ENCODE results near the gene TOP2B. TPM values are rescaled to one million over a fixed set of nuclear protein-coding genes. Genes with fewer than 3 reads are reported as not detected.

TOP2B gene
- total RNA-seq, 4 donors from 2014 or later: 56.1 to 274 (median 120) TPM

DNA sequence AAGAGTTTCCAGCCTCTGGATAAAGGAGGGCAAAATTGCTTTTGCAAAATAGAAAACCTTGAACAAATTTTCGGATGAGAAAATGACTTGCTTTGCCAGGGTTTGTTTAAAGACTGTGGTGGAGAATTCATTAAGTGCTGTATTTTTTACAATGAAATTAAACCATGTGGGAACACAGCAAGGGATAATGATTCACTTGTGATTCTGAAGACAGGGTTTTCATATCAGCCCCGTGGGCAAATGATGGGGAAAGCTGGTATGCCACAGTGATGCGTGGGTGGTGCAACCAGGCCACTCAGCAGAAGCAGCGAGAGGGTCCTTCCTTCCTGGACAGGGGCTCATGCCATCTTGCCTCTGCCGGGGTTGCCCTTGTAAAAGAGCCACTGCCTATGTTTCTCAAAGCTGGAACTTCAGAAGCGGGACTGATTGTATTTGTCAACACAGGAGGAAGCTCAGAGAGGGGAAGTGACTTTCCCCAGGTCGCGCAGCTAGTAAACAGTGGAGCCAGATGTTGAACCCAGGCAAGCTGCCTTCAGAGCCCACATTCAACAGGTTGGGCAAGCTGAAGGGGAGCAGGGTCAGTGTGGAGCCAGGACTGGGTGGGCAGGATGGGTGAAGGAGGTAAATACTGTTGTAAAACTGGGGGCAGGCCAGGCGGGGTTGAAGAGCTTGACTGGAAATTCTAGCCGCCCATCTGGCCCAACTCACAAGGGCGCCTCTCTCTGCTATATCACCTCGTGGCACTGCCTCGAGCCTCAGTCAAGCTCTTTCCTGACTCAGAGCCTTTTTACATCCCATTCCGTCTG lies 79.1 kb downstream of the TOP2B start:
- H3K27ac ChIP-seq: no peak overlapping the region
- no peaks in the 10 kb centered on the region for H3K36me3 ChIP-seq
- DNase-seq: no peak
- H3K4me1 ChIP-seq: no peaks in the 10 kb centered on the region
- H3K4me3 ChIP-seq: no peak overlapping the region
- H3K27me3 ChIP-seq: no peaks in the 10 kb centered on the region
- no peak for TF ChIP-seq CTCF (IDR thresholded peaks at IDR 0.05)
- TF ChIP-seq POLR2A (IDR thresholded peaks at IDR 0.05): no peak
- no peaks in the 10 kb centered on the region for H3K9me3 ChIP-seq
- intact Hi-C loops (cut with DNase I; ENCODE audit: low total_unique reads): loop anchor here (10.0 kb wide), 1 partner anchor 161 kb away; the partner anchor contains the start of gene RARB

DNA sequence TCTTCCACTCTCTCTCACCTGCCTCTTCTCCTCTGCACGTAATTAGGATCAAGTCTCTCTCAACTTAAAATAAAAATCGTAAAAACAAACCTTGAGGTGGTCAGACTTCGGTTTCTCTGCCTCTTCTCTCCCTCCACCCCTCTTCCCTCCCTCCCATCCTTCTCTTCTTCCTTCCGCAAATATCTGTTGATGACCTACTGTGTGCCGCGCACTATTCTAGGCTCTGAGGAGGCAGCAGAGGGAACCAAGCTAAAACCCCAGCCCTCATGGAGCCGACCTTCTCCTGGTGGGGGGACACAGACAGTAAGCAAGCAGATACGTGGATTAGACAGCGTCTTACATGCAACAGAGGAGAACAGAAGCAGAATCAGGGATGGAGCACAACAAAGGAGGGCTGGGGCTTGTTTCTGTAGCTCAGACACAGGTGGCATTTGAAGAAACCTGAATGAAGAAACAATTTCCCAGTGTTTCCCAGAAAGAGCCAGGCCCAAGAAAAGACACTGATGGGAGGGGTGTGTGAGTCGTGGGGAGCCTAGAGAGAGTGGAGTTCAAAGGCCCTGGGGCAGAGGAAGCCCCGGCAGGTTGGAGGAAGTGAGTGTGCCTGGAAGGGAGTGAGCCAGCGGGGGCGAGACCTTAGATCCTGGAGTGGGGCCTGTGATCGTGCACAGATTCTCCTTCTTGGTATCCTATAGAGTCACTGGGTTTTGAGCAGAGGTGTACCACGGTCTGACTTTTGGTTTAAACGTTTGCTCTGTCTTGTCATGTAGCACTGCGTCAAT lies 80.5 kb downstream of the TOP2B start:
- Histone ChIP-seq H3K27me3 (no peaks in the 10 kb centered on the region), H3K4me3 (no peak overlapping the region), H3K27ac (no peak overlapping the region), H3K9me3 (no peaks in the 10 kb centered on the region), H3K36me3 (no peaks in the 10 kb centered on the region), H3K4me1 (no peaks in the 10 kb centered on the region)
- intact Hi-C loops (cut with DNase I; ENCODE audit: low total_unique reads): loop anchor here (10.0 kb wide), 1 partner anchor 159 kb away; the partner anchor contains the start of gene RARB
- DNase-seq: no peak
- TF ChIP-seq CTCF (IDR thresholded peaks at IDR 0.05): no peak
- TF ChIP-seq POLR2A (IDR thresholded peaks at IDR 0.05): no peak

- no peak overlapping the region for H3K4me3 ChIP-seq
- no peaks in the 10 kb centered on the region for H3K36me3 ChIP-seq
- H3K27me3 ChIP-seq: no peaks in the 10 kb centered on the region
- DNase-seq: no peak
- intact Hi-C loops (cut with DNase I; ENCODE audit: low total_unique reads): loop anchor here (10.0 kb wide), 1 partner anchor 159 kb away; the partner anchor contains the start of gene RARB
- H3K9me3 ChIP-seq: no peaks in the 10 kb centered on the region
- TF ChIP-seq CTCF (IDR thresholded peaks at IDR 0.05): no peak
- TF ChIP-seq POLR2A (IDR thresholded peaks at IDR 0.05): no peak
- H3K4me1 ChIP-seq: no peaks in the 10 kb centered on the region
- H3K27ac ChIP-seq: no peak overlapping the region
These were observed 81.4 kb downstream of the TOP2B start for GRCh38 chr3:25583343-25583742.

DNA sequence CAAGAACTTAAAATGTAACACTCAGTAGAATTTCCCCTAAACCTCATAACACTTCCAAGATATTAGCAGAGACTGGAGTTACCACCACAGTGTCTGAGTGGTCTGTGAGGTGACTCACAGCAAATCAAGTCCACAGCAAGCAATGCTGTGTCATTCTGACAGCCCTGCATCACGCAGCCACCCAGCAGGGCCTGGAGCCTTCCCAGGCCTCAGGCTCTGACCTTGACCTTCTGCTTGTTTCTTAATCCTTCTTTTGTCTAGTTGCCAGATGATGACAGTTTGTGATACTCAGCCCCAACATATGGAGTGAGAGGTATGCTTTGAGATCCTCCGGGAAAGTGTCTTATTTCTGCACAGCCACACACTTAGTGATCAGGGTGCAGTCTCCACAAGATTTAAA lies 82.5 kb downstream of the TOP2B start:
- no peaks in the 10 kb centered on the region for H3K36me3 ChIP-seq
- DNase-seq: no peak
- no peaks in the 10 kb centered on the region for H3K4me1 ChIP-seq
- TF ChIP-seq POLR2A (IDR thresholded peaks at IDR 0.05): no peak
- H3K9me3 ChIP-seq: no peaks in the 10 kb centered on the region
- H3K27ac ChIP-seq: no peak overlapping the region
- intact Hi-C loops (cut with DNase I; ENCODE audit: low total_unique reads): loop anchor here (10.0 kb wide), 1 partner anchor 157 kb away; the partner anchor contains the start of gene RARB
- no peak overlapping the region for H3K4me3 ChIP-seq
- no peaks in the 10 kb centered on the region for H3K27me3 ChIP-seq

DNA sequence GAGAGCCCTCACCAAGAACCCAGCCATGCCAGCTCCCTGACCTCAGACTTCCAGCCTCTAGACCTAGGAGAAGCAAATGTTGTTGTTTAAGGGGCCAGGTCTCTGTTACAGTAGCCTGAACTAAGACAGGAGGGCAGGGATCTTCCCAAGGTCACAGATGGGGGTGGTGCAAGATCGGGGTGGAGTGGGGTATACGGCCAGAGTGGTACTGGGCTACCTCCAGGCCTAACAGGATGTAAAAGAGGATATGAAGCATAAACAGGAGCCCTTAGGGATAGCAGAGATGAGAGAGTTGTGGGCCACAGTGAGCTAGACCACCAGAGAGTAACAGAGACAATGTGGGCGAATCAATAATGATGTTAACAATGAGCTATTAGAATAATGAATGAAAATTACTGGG lies 82.9 kb downstream of the TOP2B start:
- Histone ChIP-seq H3K27me3 (no peaks in the 10 kb centered on the region), H3K36me3 (no peaks in the 10 kb centered on the region), H3K9me3 (no peaks in the 10 kb centered on the region), H3K27ac (no peak overlapping the region), H3K4me3 (no peak overlapping the region), H3K4me1 (no peaks in the 10 kb centered on the region)
- TF ChIP-seq POLR2A (IDR thresholded peaks at IDR 0.05) (no peak), CTCF (IDR thresholded peaks at IDR 0.05) (no peak)
- intact Hi-C loops (cut with DNase I; ENCODE audit: low total_unique reads): loop anchor here (10.0 kb wide), 1 partner anchor 157 kb away; the partner anchor contains the start of gene RARB
- no peak for DNase-seq

Measured in uterus (tissue), 4 donors.